ENCODE measurements around the gene PHLPP1.

- TF ChIP-seq POLR2A (IDR thresholded peaks at IDR 0.05; ENCODE audit: low read length) (no peak), GATA1 (IDR thresholded peaks at IDR 0.05; ENCODE audit: low read depth, low read length) (no peak)
These were observed 76.7 kb downstream of the PHLPP1 start for GRCh38 chr18:62792016-62792415.
